Body of pancreas (tissue), 4 donors: ENCODE measurements around the gene GRK1. TPM values are rescaled to one million over a fixed set of nuclear protein-coding genes. Genes with fewer than 3 reads are reported as not detected.

ENCODE experiments used
- ATAC-seq: fragments of 150-250 bp; one replicate; pipeline ENCODE4 v1.9.1; 2016
- DNase-seq, 4 donors: peaks; one replicate each; pipeline ENCODE4 v3.0.0-alpha.2; 2019
- H3K27ac ChIP-seq, 4 donors: fragments of 200-600 bp; sonication (generic); 1 replicate in 3 of 4; 2 replicates in 1 of 4; pipeline versions ENCODE4 v1.5.1 to v1.6.1; 2016 to 2019; ENCODE audit warnings: mild to moderate bottlenecking in 1 of 4, mixed read lengths in 1 of 4, moderate library complexity in 1 of 4
- H3K27me3 ChIP-seq, 2 donors: fragments of 200-600 bp; sonication (generic); one replicate each; pipeline ENCODE4 v1.6.0; 2016; ENCODE audit warnings: mild to moderate bottlenecking in 1 of 2
- H3K36me3 ChIP-seq, 2 donors: fragments of 200-600 bp; sonication (generic); replicated peaks in 1 of 2; 2 replicates each; pipeline ENCODE4 v1.5.1; 2016; ENCODE audit warnings: low read depth in 2 of 2; ENCODE audit not compliant: insufficient read depth in 1 of 2
- H3K4me1 ChIP-seq: fragments of 200-600 bp; sonication (generic); one replicate; pipeline ENCODE4 v1.6.0; 2016
- H3K4me3 ChIP-seq, 2 donors: fragments of 200-600 bp; sonication (generic); 1 replicate in 1 of 2; 2 replicates in 1 of 2; pipeline ENCODE4 v1.5.1; 2016 to 2019
- H3K9me3 ChIP-seq, 3 donors: fragments of 200-600 bp; sonication (generic); 1 replicate in 2 of 3; 2 replicates in 1 of 3; pipeline ENCODE4 v1.5.1; 2016
- CTCF ChIP-seq, 7 experiments: fragments of 450-650 bp in 4 of 7; fragments of 200-600 bp in 3 of 7; sonication (generic) in 3 of 7; IDR thresholded peaks; one replicate each; pipeline ENCODE4 v1.5.1; 2016 to 2019; ENCODE audit warnings: antibody characterized with exemption in 7 of 7
- POLR2A ChIP-seq, 3 donors: fragments of 450-650 bp; IDR thresholded peaks; one replicate each; pipeline ENCODE4 v1.6.1; 2016; ENCODE audit warnings: antibody characterized with exemption in 3 of 3, mild to moderate bottlenecking in 2 of 3
- WGBS, 2 donors: methylation state at CpG; one replicate each; pipeline ENCODE4 v1.1.5; 2017; 5-methylcytosine and 5-hydroxymethylcytosine counted together
- intact Hi-C: fragments of 100-400 bp; cut with DNase I; formaldehyde crosslinking; loops from one replicate; pipeline ENCODE4 v1.15.1; 2023
- total RNA-seq, 2 donors: library from RNA; depleted of rRNA; stranded (reverse); fragments of >200 nt; gene quantifications; one replicate each; pipeline ENCODE4 v1.1.0, GENCODE V29; 2016

GRK1 gene
- total RNA-seq, 2 donors from 2014 or later, result not detected

- Histone ChIP-seq H3K4me3 (no peak overlapping the region), H3K4me1 (no peaks in the 10 kb centered on the region), H3K27ac (no peak overlapping the region), H3K27me3 (no peaks in the 10 kb centered on the region), H3K36me3 (no peaks in the 10 kb centered on the region), H3K9me3 (peaks cover 0 to 4% (median 0%) of the 10 kb centered on the region in 3 donors)
- 73 to 83% methylated on average over 5 of the region's 5 CpGs for WGBS, 2 donors
- no peak for DNase-seq
- ATAC-seq, result no peak
- intact Hi-C loops, result no loop called here
- TF ChIP-seq POLR2A (IDR thresholded peaks at IDR 0.05), result no peak
- TF ChIP-seq CTCF (IDR thresholded peaks at IDR 0.05), result no peak
These were observed 102.1 kb downstream of the GRK1 start for GRCh38 chr13:113769106-113769505.

- no peak overlapping the region for H3K27ac ChIP-seq
- ATAC-seq (no peak), DNase-seq (no peak)
- 73 to 75% methylated on average over 13 of the region's 13 CpGs for WGBS, 2 donors
- no peaks in the 10 kb centered on the region for H3K4me1 ChIP-seq
- no peak overlapping the region for H3K4me3 ChIP-seq
- H3K27me3 ChIP-seq, result no peaks in the 10 kb centered on the region
- peaks cover 0 to 4% (median 0%) of the 10 kb centered on the region in 3 donors for H3K9me3 ChIP-seq
- TF ChIP-seq CTCF (IDR thresholded peaks at IDR 0.05) (no peak), POLR2A (IDR thresholded peaks at IDR 0.05) (no peak)
- intact Hi-C loops, result no loop called here
- no peaks in the 10 kb centered on the region for H3K36me3 ChIP-seq
These were observed 102.9 kb downstream of the GRK1 start for GRCh38 chr13:113769881-113770280.

GRCh38 chr13:113770441-113770840 lies 103.4 kb downstream of the GRK1 start:
- intact Hi-C loops, result no loop called here
- Histone ChIP-seq H3K4me3 (no peak overlapping the region), H3K36me3 (no peaks in the 10 kb centered on the region), H3K27me3 (no peaks in the 10 kb centered on the region), H3K27ac (no peak overlapping the region), H3K9me3 (peaks cover 0 to 4% (median 0%) of the 10 kb centered on the region in 3 donors), H3K4me1 (no peaks in the 10 kb centered on the region)
- ATAC-seq, result no peak
- no peak for TF ChIP-seq CTCF (IDR thresholded peaks at IDR 0.05)
- no peak for TF ChIP-seq POLR2A (IDR thresholded peaks at IDR 0.05)
- 80% methylated on average over 5 of the region's 8 CpGs; no CpG with 5 or more reads in 1 of the 2 donors for WGBS, 2 donors
- DNase-seq, result no peak

GRCh38 chr13:113770937-113771336 lies 103.9 kb downstream of the GRK1 start:
- ATAC-seq, result no peak
- H3K4me3 ChIP-seq, result no peak overlapping the region
- TF ChIP-seq POLR2A (IDR thresholded peaks at IDR 0.05), result no peak
- TF ChIP-seq CTCF (IDR thresholded peaks at IDR 0.05), result no peak
- intact Hi-C loops, result no loop called here
- H3K27ac ChIP-seq, result no peak overlapping the region
- no peaks in the 10 kb centered on the region for H3K36me3 ChIP-seq
- no peaks in the 10 kb centered on the region for H3K27me3 ChIP-seq
- peaks cover 0 to 4% (median 0%) of the 10 kb centered on the region in 3 donors for H3K9me3 ChIP-seq
- no peak for DNase-seq
- 91 to 94% methylated on average over 5 of the region's 5 CpGs for WGBS, 2 donors
- H3K4me1 ChIP-seq, result no peaks in the 10 kb centered on the region

- ATAC-seq (no peak), DNase-seq (no peak)
- intact Hi-C loops, result no loop called here
- Histone ChIP-seq H3K4me3 (no peak overlapping the region), H3K9me3 (peaks cover 0 to 4% (median 0%) of the 10 kb centered on the region in 3 donors), H3K27ac (no peak overlapping the region), H3K36me3 (no peaks in the 10 kb centered on the region), H3K27me3 (no peaks in the 10 kb centered on the region), H3K4me1 (no peaks in the 10 kb centered on the region)
- 36 to 43% methylated on average over 4 of the region's 4 CpGs for WGBS, 2 donors
- no peak for TF ChIP-seq POLR2A (IDR thresholded peaks at IDR 0.05)
- TF ChIP-seq CTCF (IDR thresholded peaks at IDR 0.05), result no peak
These were observed 104.8 kb downstream of the GRK1 start for GRCh38 chr13:113771709-113772331.
